Fibroblast of skin of scalp (primary cell): ENCODE results near the gene LRP1B.
"Not testable (repeated sequence)": the region's sequence is repeated elsewhere in the genome, so short reads cannot be mapped to it uniquely, and the experiment has no call there.

Source experiments
- DNase-seq: peaks from one replicate; pipeline ENCODE4 v3.0.0-alpha.2; 2013

Gene LRP1B

GRCh38 chr2:141878016-141878415 lies 252.8 kb downstream of the LRP1B start:
- DNase-seq: peak; percentile 2

- DNase-seq: no peak
Measured at GRCh38 chr2:141871913-141872634, 258.7 kb downstream of the LRP1B start.

- no peak for DNase-seq
Measured at GRCh38 chr2:141869572-141869971, 261.2 kb downstream of the LRP1B start.

- no peak for DNase-seq
Measured at GRCh38 chr2:141863964-141864363, 266.9 kb downstream of the LRP1B start.

GRCh38 chr2:141856215-141856919 lies 274.4 kb downstream of the LRP1B start:
- DNase-seq: no peak

GRCh38 chr2:141848191-141848590 lies 282.6 kb downstream of the LRP1B start:
- DNase-seq: no peak

- no peak for DNase-seq
Measured at GRCh38 chr2:141844231-141844630, 286.6 kb downstream of the LRP1B start.

GRCh38 chr2:141835103-141835502 lies 295.7 kb downstream of the LRP1B start:
- no peak for DNase-seq

- DNase-seq: no peak
Measured at GRCh38 chr2:141828761-141829160, 302.1 kb downstream of the LRP1B start.

GRCh38 chr2:141824790-141825189 lies 306.0 kb downstream of the LRP1B start:
- DNase-seq: no peak

GRCh38 chr2:141820893-141821292 lies 309.9 kb downstream of the LRP1B start:
- DNase-seq: no peak

GRCh38 chr2:141815320-141815719 lies 315.5 kb downstream of the LRP1B start:
- not testable (repeated sequence) for DNase-seq

- no peak for DNase-seq
Measured at GRCh38 chr2:141814150-141814549, 316.7 kb downstream of the LRP1B start.

- DNase-seq: no peak
Measured at GRCh38 chr2:141810148-141810547, 320.7 kb downstream of the LRP1B start.

- no peak for DNase-seq
Measured at GRCh38 chr2:141806090-141806489, 324.7 kb downstream of the LRP1B start.

GRCh38 chr2:141805302-141805701 lies 325.5 kb downstream of the LRP1B start:
- DNase-seq: no peak

- DNase-seq: no peak
Measured at GRCh38 chr2:141796449-141796848, 334.4 kb downstream of the LRP1B start.

GRCh38 chr2:141791521-141791920 lies 339.3 kb downstream of the LRP1B start:
- no peak for DNase-seq

GRCh38 chr2:141782574-141782973 lies 348.2 kb downstream of the LRP1B start:
- no peak for DNase-seq

GRCh38 chr2:141778315-141778835 lies 352.4 kb downstream of the LRP1B start:
- no peak for DNase-seq

GRCh38 chr2:141770530-141770929 lies 360.3 kb downstream of the LRP1B start:
- DNase-seq: no peak

GRCh38 chr2:141767691-141768090 lies 363.1 kb downstream of the LRP1B start:
- no peak for DNase-seq

- peak; percentile 66 for DNase-seq
Measured at GRCh38 chr2:141767051-141767450, 363.8 kb downstream of the LRP1B start.

- DNase-seq: no peak
Measured at GRCh38 chr2:141766225-141766624, 364.6 kb downstream of the LRP1B start.
